ENCODE data around the gene SECTM1.

GRCh38 chr17:82330322-82331239 is 3.0 kb downstream of the SECTM1 start:
- TF ChIP-seq EP300 (IDR thresholded peaks at IDR 0.05; ENCODE audit: borderline replicate concordance) = peak; percentile 47; the same call in 1 of the 2 replicates
- no peak for TF ChIP-seq MAX (IDR thresholded peaks at IDR 0.05)
- no peak for TF ChIP-seq CEBPB (IDR thresholded peaks at IDR 0.05)
- TF ChIP-seq TEAD4 (IDR thresholded peaks at IDR 0.05) = no peak
- TF ChIP-seq REST (IDR thresholded peaks at IDR 0.05; ENCODE audit: low read depth) = no peak
- TF ChIP-seq TAF1 (IDR thresholded peaks at IDR 0.05; ENCODE audit: low read depth) = no peak
- TF ChIP-seq FOXM1 (IDR thresholded peaks at IDR 0.05; ENCODE audit: borderline replicate concordance, low read depth) = no peak
- TF ChIP-seq RAD21 (IDR thresholded peaks at IDR 0.05; ENCODE audit: low read depth) = no peak
- TF ChIP-seq YY1 (IDR thresholded peaks at IDR 0.05; ENCODE audit: low read depth) = no peak
- peak; percentile 86 for TF ChIP-seq TCF12 (IDR thresholded peaks at IDR 0.05; ENCODE audit: low read depth)
- TF ChIP-seq USF1 (IDR thresholded peaks at IDR 0.05) = no peak
- TF ChIP-seq NFIC (IDR thresholded peaks at IDR 0.05) = peak; percentile 97
- TF ChIP-seq CREB1 (IDR thresholded peaks at IDR 0.05; ENCODE audit: low read depth) = no peak
- no peak for TF ChIP-seq EGR1 (IDR thresholded peaks at IDR 0.05)
